ENCODE results near the gene COX18.

DNA sequence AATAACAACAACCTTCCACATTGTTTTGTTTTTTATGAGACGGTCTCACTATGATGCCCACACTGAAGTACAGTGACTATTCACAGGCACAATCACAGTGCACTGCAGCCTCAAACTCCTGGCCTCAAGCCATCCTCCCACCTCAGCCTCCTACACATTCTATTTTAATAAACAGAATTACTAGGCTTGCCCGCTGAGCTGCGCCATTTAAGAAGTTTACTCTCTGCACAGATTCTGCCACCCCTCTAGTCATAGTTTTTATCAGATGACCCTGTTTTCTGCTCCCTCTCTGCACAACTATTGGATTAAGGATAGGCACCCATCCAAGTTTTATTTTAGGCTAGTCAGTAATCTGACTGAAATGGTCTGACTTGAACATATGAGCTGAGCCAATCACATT lies 11.3 kb upstream of the COX18 start:
- TF ChIP-seq, protein P1, sequence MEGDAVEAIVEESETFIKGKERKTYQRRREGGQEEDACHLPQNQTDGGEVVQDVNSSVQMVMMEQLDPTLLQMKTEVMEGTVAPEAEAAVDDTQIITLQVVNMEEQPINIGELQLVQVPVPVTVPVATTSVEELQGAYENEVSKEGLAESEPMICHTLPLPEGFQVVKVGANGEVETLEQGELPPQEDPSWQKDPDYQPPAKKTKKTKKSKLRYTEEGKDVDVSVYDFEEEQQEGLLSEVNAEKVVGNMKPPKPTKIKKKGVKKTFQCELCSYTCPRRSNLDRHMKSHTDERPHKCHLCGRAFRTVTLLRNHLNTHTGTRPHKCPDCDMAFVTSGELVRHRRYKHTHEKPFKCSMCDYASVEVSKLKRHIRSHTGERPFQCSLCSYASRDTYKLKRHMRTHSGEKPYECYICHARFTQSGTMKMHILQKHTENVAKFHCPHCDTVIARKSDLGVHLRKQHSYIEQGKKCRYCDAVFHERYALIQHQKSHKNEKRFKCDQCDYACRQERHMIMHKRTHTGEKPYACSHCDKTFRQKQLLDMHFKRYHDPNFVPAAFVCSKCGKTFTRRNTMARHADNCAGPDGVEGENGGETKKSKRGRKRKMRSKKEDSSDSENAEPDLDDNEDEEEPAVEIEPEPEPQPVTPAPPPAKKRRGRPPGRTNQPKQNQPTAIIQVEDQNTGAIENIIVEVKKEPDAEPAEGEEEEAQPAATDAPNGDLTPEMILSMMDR (IDR thresholded peaks at IDR 0.05; ENCODE audit: low read length), result no peak
- no peak for TF ChIP-seq EZH2 (IDR thresholded peaks at IDR 0.05; ENCODE audit: borderline replicate concordance, low read length)

Data from OCI-LY1 (cell line).